Left hindlimb (tissue), 1 donor: ENCODE measurements around the gene PLD1.
"Not testable (repeated sequence)": the region's sequence is repeated elsewhere in the genome, so short reads cannot be mapped to it uniquely, and the experiment has no call there.

Source experiments
- DNase-seq: peaks from one replicate; pipeline ENCODE4 v3.0.0-alpha.2; 2018

Gene PLD1

DNA sequence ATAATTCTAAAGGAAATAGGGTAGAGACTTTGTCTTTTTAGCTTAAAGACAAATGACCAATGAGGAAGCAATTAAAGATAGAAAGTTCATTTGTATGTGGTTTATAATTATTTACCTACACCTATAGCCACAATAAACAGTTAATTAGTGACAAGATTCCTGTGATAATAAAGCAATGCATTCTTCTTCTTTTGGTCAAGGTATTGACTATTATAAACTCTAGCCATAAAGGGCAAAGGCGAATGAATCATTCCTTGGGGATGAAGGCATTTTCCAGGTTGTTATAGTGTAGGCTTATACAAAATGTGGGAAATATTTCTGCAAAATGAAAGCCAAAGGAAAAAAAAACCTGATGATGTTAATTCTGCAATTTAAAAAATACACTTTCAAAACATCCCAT lies 115.4 kb downstream of the PLD1 start:
- DNase-seq: no peak

DNA sequence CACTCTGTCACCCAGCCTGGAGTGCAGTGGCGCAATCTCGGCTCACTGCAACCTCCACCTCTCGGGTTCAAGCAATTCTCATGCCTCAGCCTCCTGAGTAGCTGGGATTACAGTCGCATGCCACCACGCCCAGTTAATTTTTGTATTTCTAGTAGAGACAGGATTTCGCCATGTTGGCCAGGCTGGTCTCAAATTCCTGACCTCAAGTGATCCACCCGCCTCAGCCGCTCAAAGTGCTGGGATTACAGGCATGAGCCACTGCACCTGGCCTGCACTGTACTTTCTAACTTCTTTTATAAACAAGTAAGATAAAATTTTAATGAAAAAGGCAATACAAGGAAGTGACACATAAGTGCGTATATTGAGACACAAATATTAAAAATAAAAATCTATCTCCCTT lies 117.7 kb downstream of the PLD1 start:
- not testable (repeated sequence) for DNase-seq

DNA sequence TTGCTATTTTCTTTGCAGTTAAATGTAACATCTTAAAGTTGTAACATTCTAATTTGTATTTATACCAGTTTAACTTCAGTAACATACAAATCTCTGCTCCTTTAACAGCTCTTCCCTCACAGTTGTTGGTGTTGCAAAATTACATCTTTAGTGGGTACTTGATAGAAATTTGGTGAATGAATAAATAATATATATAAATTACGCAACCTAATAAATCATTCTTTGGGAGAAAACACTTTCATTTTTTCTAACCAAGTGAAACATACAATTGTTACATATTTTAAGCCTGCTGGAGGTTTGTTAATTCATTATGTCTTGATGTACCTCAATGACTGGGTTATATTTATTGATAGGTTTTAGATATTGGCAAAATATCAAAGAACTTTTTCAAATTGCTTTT lies 118.8 kb downstream of the PLD1 start:
- DNase-seq: no peak

DNA sequence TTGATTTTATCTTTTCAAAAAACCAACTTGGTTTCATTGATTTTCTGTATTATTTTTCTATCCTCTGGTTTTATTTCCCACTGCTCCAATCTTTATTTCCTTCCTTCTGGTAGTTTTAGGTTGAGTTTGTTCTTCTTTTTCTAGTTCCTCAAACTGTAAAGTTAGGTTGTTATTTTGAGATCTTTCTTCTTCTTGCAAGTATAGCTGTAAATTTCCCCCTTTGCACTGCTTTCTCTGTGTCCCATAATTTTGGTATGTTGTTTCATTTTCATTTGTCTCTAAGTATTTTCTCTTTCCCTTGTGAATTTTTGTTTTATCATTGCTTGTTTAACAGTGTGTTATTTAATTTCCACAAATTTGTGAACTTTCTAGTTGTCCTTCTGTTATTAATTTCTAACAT lies 120.0 kb downstream of the PLD1 start:
- DNase-seq: no peak

DNA sequence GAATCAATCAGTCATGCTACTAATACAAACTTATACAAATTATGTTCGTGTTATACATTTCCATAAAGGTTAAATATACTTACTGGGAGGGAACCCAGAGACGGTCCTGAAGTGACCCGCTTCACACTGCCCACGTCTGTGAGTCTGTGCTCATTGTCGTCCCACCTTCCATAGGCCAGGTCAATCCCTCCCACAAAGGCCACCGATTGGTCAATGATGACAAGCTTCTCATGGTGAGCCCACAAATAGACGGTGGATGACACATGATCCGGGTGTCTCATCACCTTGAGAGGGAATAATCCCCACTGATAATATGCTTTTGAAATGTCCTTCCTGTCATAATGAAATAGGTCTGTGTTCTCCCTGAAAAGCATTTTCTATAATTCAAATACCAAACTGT lies 121.7 kb downstream of the PLD1 start:
- no peak for DNase-seq

GRCh38 chr3:171688002-171688401 lies 122.3 kb downstream of the PLD1 start:
- no peak for DNase-seq

DNA sequence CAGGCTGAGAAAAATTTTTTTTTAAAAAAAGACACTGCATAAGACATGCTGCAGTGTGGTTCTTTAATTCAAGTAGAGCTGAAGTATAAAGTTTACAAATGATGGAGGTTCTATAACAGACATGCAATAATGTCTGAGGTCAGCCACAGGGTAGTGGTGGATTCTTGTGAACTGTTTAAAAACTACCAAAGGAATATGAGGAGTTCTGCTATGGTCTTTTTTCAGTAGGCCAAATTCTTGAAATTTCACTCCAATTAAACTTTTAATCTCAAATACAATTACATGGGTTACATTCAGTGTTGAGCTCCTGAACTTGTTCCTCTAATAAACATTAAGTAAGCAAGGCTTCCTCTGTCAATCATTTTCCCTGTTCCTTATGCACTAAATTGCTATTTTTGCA lies 122.7 kb downstream of the PLD1 start:
- DNase-seq: no peak

- DNase-seq: no peak
Observed at GRCh38 chr3:171687064-171687463, 123.2 kb downstream of the PLD1 start.

DNA sequence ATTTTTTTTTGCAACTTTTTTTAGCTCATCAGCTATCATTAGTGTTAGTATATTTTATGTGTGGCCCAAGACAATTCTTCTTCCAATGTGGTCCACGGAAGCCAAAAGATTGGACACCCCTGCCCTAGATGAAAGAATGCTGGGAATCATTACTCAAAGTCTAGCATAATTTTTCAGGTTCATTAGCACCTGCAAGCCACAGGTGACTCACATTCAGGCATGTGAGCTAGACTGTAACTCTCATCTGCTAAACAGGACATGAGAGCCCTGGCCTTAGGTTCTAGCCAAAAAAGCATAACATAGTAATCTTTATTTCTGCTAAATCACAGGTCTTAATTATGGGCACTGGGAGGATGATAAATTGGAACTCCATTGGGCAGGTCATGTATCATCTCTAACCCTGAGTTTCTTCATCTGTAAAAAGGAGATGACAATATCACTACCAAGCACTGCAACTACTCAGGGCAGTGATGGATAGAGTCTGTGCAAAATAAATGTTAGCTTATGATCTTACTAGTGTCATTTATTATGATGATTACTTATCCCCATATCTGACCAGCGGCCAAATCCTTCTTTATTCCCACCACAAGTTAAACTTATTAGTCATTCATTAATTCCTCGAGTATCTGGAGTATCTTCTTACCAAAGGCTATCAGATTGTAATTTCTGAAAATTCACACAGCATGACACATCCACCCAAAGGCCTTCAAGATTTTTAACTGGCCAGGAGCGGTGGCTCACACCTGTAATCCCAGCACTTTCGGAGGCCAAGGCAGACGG lies 125.0 kb downstream of the PLD1 start:
- no peak for DNase-seq

GRCh38 chr3:171684221-171684620 lies 126.1 kb downstream of the PLD1 start:
- DNase-seq: no peak

- no peak for DNase-seq
Observed at GRCh38 chr3:171682743-171683142, 127.5 kb downstream of the PLD1 start.

DNA sequence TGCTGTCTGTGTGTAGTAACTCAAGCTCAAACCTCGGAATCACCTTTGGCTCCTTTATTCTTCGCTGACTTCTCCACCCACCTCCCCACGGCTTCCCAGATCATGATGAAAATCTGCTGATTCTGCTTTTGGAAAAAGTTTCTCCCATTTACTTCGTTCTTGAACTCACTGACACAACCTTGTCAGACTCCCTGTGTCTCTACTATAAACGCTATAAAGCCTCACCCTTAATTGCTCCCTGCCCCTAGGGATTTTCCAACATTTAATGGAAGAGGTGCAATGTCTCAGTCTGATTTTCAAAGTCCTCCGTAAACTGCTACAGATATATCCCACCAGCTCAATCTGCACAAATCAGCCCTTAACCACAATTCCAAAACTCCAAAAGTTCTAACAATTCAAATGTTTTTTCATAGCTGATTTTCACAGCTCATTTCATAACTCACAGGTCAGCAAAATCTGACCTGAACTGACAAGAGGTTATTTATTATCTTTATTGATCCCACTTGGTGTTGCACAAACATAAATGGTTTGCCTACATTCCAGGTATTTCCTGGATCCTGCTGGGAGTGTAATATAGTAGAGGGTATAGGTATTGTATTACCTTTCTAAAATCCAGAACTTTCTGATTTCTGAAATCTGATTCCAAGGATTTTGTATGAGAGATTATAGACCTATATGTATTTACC lies 129.4 kb downstream of the PLD1 start:
- DNase-seq: no peak

DNA sequence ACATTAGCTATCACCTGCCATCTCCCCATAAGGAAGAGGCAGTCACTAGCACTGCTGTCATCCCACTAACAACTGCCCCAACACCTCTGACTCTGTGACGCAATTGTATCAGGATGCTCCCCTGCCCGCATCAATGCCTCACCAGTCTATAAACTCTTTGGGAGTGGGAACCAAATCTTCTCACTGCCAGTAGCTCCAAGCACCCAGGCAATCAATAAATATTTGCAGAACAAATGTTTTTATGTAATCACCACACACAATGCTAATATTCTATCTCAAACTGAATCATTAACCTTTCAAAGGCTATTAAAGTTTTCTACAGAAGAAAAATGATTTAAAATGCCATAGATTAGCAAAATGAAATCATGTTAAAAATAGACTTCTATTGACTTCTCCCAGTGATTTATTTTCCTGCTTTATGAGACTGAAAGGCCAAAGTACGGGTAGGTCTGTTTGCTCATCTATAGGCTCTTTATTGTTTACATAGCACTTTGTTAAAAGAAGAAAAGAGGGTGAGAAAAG lies 131.3 kb downstream of the PLD1 start:
- no peak for DNase-seq

- no peak for DNase-seq
Observed at GRCh38 chr3:171677706-171678105, 132.6 kb downstream of the PLD1 start.

DNA sequence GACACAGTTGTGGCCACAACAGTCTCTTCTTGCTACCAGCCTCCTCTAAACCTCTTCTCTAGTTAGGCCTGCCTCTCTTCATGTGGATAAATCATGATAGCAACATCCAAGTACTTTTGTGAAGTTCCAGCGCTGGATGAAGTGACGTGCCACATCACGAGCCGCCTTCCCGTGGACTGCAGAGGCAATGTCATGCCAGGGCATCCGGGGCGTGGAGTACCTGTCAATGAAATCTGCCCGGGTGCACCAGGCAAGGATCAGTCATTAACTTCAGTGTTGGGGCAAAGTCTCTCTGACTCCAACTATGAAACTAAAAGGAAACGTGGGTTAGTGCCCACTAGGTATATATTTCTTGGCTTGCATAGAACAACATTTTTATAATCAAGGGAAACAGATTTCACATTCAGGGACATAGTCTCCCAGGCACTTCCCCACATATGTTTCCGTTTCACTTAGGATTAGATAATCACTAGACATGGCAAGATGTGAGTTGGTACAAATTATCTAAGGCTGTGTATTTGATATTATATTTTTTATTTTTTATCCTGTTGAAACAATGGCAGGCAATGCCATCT lies 133.6 kb downstream of the PLD1 start:
- no peak for DNase-seq

DNA sequence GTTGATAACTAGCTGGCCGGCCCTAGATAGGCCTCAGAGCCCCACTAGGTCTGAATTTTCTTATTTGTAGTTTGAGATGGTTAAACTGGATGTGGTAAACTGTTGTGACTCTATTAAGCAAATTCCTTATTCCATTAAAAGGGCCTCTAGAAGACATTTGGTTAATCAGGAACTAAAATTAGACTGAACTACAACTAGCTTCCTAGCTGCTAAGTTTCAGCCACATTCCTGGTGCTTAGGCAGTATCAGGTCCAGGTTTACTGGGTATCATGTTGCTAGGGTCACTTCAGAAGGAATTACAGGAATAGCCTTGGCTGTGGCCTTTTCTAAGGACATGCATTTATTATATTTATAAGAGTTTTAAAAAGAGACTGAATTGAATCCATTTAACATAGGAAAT lies 136.3 kb downstream of the PLD1 start:
- DNase-seq: no peak

DNA sequence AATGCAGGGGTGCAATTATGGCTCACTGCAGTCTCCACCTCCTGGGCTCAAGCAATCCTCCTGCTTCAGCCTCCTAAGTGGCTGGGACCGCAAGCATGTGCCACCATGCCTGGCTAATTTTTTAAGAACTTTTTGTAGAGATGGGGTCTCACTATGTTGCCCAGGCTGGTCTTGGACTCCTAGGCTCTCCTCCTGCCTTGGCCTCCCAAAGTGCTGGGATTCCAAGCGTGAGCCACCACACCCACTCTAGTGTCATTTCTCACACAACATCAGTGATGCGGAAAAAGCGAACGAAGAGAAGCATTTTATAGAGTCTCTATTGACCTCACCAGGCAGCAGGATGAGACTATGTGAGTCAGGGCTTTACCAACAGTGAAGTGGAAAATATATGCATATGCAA lies 137.7 kb downstream of the PLD1 start:
- no peak for DNase-seq

- no peak for DNase-seq
Observed at GRCh38 chr3:171672124-171672523, 138.2 kb downstream of the PLD1 start.

DNA sequence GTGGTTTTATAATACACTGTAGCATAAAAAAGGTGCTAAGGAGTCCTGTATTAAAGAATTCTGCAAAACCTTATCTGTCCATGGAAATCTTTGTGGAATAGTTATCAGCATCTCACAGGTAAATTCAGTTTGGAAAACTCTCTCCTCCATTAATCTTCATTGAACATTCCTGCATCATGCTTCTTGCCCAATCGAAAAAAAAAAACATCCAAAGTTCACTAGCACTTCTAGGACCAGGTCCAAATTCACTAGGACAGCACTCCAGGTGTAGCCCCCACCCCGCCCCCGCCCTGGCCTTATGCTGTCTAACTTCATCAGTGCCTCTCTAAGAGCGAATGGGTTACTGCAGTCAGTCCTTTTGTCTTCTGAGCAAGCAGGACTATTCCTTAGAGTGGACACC lies 138.6 kb downstream of the PLD1 start:
- no peak for DNase-seq

DNA sequence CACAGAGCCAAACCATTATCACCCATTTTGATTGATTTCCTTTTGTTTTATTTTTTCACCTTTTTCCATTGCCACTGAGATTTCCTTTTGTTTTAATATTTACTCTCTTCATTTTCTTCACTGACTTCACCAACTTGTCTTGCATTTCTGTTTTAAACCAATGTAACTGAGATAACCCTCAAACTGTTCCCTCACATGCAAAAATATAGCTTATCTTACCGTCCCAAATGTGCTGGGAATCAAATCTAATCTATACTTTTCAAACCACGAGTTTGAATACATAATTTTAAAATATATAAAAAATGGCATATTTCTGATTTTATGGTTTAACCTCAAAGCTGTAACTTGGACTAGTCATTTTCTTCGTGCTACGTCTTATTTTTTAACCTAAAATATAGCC lies 143.8 kb downstream of the PLD1 start:
- no peak for DNase-seq

DNA sequence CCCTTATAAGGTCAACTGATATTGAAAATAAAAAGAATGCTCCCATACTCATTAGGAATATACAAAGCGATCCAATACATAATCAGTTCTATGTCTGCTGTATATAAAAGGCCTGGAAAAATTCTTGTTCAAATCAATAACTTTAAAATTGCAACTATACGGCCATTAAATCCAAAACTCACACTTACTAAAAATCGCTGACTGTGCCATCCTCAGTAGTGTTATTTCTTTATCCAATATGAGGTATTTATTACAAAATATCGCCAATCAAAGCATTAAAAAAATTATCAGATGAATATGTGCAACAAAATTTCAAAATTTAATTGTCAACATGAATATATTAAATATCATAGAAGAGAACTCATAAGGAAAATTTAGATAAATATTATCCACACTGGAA lies 146.5 kb downstream of the PLD1 start:
- DNase-seq: no peak

GRCh38 chr3:171661484-171661883 lies 148.8 kb downstream of the PLD1 start:
- DNase-seq: no peak

GRCh38 chr3:171660188-171660587 lies 150.1 kb downstream of the PLD1 start:
- DNase-seq: no peak

DNA sequence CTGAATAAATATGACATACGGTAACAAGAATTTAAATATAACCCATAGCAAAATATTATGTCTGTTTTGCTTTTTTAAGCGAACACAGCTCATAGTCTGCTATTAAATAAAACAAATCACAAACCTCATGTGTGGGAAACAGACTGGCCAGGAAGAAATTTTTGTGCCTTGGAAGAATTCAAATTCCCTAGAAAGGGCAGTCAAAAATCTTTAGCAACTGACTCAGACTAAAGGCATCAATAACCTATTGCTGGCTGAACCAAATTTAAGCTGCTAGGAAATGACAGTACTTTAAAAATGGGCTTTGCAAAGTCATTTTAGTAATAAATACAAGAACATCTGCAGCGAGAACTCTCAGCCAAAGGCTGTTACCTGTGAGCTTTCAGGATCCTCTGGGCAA lies 151.4 kb downstream of the PLD1 start:
- DNase-seq: no peak
